PC-3 (cell line): ENCODE measurements around the gene NOMO2. TPM values are rescaled to one million over a fixed set of nuclear protein-coding genes. Genes with fewer than 3 reads are reported as not detected.
"Not testable (repeated sequence)": the region's sequence is repeated elsewhere in the genome, so short reads cannot be mapped to it uniquely, and the experiment has no call there.

Experiments used
- ATAC-seq: fragments of 200-7000 bp; cut with Tn5 transposase; 2 replicates; pipeline ENCODE4 v1.9.1; 2020; ENCODE audit warnings: mild to moderate bottlenecking, moderate library complexity
- Bru-seq: library from RNA; stranded (reverse); fragments of 400-500 nt; gene quantifications from one replicate; lab custom pipeline; 2021; lab: Mats Ljungman, UMichigan
- BruChase-seq, 2 experiments: library from RNA; stranded (reverse); fragments of 400-500 nt; gene quantifications; one replicate each; lab custom pipeline; 2021; lab: Mats Ljungman, UMichigan
- BruUV-seq: library from RNA; stranded (reverse); fragments of 400-500 nt; replicated peaks from 2 replicates; lab custom pipeline; 2021; lab: Mats Ljungman, UMichigan
- CTCF ChIA-PET: fragments of 300-600 bp; sonication (Branson Sonifier 250); formaldehyde crosslinking; loops from one replicate; lab custom pipeline; 2022; ENCODE audit warnings: antibody characterized with exemption; lab: Charles Lee
- POLR2A ChIA-PET: fragments of 300-600 bp; sonication (Branson Sonifier 250); formaldehyde crosslinking; loops from one replicate; lab custom pipeline; 2022; ENCODE audit warnings: antibody characterized with exemption; ENCODE audit not compliant: unreplicated experiment; lab: Charles Lee
- DNase-seq: peaks from one replicate; pipeline ENCODE4 v3.0.0-alpha.2; 2015
- H2AFZ ChIP-seq: fragments of 300-600 bp; sonication (generic); 2 replicates; pipeline ENCODE4 v1.6.0; 2016; ENCODE audit warnings: antibody characterized with exemption, low read length
- H3F3A ChIP-seq: fragments of 300-600 bp; sonication (generic); one replicate; pipeline ENCODE4 v1.6.0; 2017; ENCODE audit warnings: antibody characterized with exemption, low read length, control low read depth, mild to moderate bottlenecking; ENCODE audit not compliant: unreplicated experiment
- H3K27ac ChIP-seq: fragments of 300-600 bp; sonication (generic); 2 replicates; pipeline ENCODE4 v1.5.1; 2016; ENCODE audit warnings: mild to moderate bottlenecking, low read length
- H3K27me3 ChIP-seq: fragments of 300-600 bp; sonication (generic); 2 replicates; pipeline ENCODE4 v1.6.1; 2016; ENCODE audit warnings: low read length, mixed read lengths
- H3K36me3 ChIP-seq: fragments of 300-600 bp; sonication (generic); 2 replicates; pipeline ENCODE4 v1.6.1; 2016; ENCODE audit warnings: low read depth, mixed run types, low read length, mixed read lengths
- H3K4me1 ChIP-seq: fragments of 300-600 bp; sonication (generic); 2 replicates; pipeline ENCODE4 v1.5.1; 2016; ENCODE audit warnings: low read length; ENCODE audit not compliant: insufficient read depth
- H3K4me2 ChIP-seq: fragments of 300-600 bp; sonication (generic); 2 replicates; pipeline ENCODE4 v1.6.0; 2016; ENCODE audit warnings: low read length
- H3K4me3 ChIP-seq: fragments of 300-600 bp; sonication (generic); 2 replicates; pipeline ENCODE4 v1.5.1; 2016; ENCODE audit warnings: mild to moderate bottlenecking, low read length, mixed read lengths
- H3K79me2 ChIP-seq: fragments of 300-600 bp; sonication (generic); 2 replicates; pipeline ENCODE4 v1.6.1; 2017; ENCODE audit warnings: low read length, mixed read lengths
- H3K9ac ChIP-seq: fragments of 300-600 bp; sonication (generic); 2 replicates; pipeline ENCODE4 v1.6.0; 2016; ENCODE audit warnings: mild to moderate bottlenecking, low read length
- H3K9me2 ChIP-seq: fragments of 300-600 bp; sonication (generic); replicated peaks from 2 replicates; pipeline ENCODE4 v1.6.1; 2016; ENCODE audit warnings: mixed run types, low read length, mixed read lengths
- H3K9me3 ChIP-seq: fragments of 300-600 bp; sonication (generic); 2 replicates; pipeline ENCODE4 v1.6.1; 2016; ENCODE audit warnings: low read length, mixed read lengths
- H4K20me1 ChIP-seq: fragments of 300-600 bp; sonication (generic); 2 replicates; pipeline ENCODE4 v1.6.1; 2016; ENCODE audit warnings: low read length, mixed read lengths
- intact Hi-C: fragments of 100-400 bp; cut with micrococcal nuclease; formaldehyde crosslinking; loops from 2 replicates; pipeline ENCODE4 v1.9.0; 2023
- long read RNA-seq: library from polyadenylated mRNA; unstranded; transcript quantifications from one replicate; pipeline ENCODE4 v2.0.0, GENCODE V29; 2021; ENCODE audit not compliant: unreplicated experiment
- total RNA-seq: library from RNA; depleted of rRNA; stranded (reverse); fragments of >200 nt; gene quantifications from 2 replicates; pipeline ENCODE4 v1.2.3, GENCODE V29; 2014; rRNA removed

NOMO2 gene, protein sequence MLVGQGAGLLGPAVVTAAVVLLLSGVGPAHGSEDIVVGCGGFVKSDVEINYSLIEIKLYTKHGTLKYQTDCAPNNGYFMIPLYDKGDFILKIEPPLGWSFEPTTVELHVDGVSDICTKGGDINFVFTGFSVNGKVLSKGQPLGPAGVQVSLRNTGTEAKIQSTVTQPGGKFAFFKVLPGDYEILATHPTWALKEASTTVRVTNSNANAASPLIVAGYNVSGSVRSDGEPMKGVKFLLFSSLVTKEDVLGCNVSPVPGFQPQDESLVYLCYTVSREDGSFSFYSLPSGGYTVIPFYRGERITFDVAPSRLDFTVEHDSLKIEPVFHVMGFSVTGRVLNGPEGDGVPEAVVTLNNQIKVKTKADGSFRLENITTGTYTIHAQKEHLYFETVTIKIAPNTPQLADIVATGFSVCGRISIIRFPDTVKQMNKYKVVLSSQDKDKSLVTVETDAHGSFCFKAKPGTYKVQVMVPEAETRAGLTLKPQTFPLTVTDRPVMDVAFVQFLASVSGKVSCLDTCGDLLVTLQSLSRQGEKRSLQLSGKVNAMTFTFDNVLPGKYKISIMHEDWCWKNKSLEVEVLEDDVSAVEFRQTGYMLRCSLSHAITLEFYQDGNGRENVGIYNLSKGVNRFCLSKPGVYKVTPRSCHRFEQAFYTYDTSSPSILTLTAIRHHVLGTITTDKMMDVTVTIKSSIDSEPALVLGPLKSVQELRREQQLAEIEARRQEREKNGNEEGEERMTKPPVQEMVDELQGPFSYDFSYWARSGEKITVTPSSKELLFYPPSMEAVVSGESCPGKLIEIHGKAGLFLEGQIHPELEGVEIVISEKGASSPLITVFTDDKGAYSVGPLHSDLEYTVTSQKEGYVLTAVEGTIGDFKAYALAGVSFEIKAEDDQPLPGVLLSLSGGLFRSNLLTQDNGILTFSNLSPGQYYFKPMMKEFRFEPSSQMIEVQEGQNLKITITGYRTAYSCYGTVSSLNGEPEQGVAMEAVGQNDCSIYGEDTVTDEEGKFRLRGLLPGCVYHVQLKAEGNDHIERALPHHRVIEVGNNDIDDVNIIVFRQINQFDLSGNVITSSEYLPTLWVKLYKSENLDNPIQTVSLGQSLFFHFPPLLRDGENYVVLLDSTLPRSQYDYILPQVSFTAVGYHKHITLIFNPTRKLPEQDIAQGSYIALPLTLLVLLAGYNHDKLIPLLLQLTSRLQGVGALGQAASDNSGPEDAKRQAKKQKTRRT
- total RNA-seq (121 and 136 TPM in 2 replicates), Bru-seq, nascent RNA (percentile 48 among the genes with signal in this experiment), BruChase-seq, experiment 1, labeled RNA remaining after a 6-hour chase (percentile 50 among the genes with signal in this experiment), BruChase-seq, experiment 2, labeled RNA remaining after a 2-hour chase (percentile 47 among the genes with signal in this experiment)
- long read RNA-seq, full-length matches to known transcripts = 294 of 364 reads
- long read RNA-seq, partial matches to known transcripts = 56 of 364 reads
- long read RNA-seq, other reads (novel, unspliced or antisense) = 14 of 364 reads

DNA sequence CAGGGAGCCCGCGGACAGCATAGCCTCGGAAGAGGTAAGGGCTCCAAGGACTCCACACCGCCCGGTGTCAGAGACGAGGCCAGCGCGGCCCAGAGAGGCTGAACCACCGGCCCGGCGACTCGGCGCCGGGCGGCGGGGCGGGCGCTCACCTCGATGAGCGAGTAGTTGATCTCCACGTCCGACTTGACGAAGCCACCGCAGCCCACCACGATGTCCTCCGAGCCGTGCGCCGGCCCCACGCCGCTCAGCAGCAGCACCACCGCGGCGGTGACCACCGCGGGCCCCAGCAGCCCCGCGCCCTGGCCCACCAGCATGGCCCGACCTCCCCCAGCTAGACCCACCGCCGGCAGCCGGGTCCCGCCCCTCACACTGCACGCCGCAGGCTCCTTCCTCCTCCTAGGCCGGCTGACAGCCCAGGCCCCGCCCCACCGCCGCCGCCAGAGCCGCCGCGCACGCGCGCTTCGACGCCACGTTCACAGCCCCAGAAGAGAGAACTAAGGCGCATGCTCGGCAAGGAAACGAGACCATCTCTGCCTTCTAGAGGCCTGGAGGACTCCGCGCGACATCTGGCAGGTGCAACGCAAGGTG is at the start of gene NOMO2:
Gene NOMO2 (minus strand): TSS at position 371 of the 588 bp plus-strand sequence. CDS start 57 bp downstream, at position 314.
- H3K79me2 ChIP-seq, H3K9me2 ChIP-seq, DNase-seq, intact Hi-C loops, H3K27me3 ChIP-seq, H3K27ac ChIP-seq, H3K4me1 ChIP-seq, POLR2A ChIA-PET, H3K9me3 ChIP-seq, H2AFZ ChIP-seq, BruUV-seq, H3K9ac ChIP-seq, H3K36me3 ChIP-seq, CTCF ChIA-PET, H3F3A ChIP-seq, H4K20me1 ChIP-seq: not testable (repeated sequence)
- ATAC-seq = peak; percentile 94
- Histone ChIP-seq H3K4me3 (peak within 1 kb of the TSS; percentile 46; the same call in 1 of the 2 replicates), H3K4me2 (peak within 1 kb of the TSS; percentile 31; the same call in 1 of the 2 replicates)

DNA sequence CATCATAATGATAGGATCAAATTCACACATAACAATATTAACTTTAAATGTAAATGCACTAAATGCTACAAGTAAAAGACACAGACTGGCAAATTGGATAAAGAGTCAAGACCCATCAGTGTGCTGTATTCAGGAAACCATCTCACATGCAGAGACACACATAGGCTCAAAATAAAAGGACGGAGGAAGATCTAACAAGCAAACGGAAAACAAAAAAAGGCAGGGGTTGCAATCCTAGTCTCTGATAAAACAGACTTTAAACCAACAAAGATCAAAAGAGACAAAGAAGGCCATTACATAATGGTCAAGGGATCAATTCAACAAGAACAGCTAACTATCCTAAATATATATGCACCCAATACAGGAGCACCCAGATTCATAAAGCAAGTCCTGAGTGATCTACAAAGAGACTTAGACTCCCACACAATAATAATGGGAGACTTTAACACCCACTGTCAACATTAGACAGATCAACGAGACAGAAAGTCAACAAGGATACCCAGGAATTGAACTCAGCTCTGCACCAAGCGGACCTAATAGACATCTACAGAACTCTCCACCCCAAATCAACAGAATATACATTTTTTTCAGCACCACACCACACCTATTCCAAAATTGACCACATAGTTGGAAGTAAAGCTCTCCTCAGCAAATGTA is 48.4 kb upstream of the NOMO2 start:
- CTCF ChIA-PET, BruUV-seq, POLR2A ChIA-PET: not testable (repeated sequence)

GRCh38 chr16:18608271-18608670 is 46.4 kb upstream of the NOMO2 start:
- H3K27ac ChIP-seq, DNase-seq, H3K27me3 ChIP-seq, H2AFZ ChIP-seq, H3K4me2 ChIP-seq, H3K9me2 ChIP-seq, H3K4me1 ChIP-seq, H4K20me1 ChIP-seq, BruUV-seq, H3K4me3 ChIP-seq, POLR2A ChIA-PET, H3K9ac ChIP-seq, H3F3A ChIP-seq, ATAC-seq, intact Hi-C loops, H3K36me3 ChIP-seq, H3K9me3 ChIP-seq, CTCF ChIA-PET, H3K79me2 ChIP-seq: not testable (repeated sequence)

More for the DNA sequence above, 48.4 kb upstream of the NOMO2 start:
- H4K20me1 ChIP-seq, H3K36me3 ChIP-seq, H3K4me2 ChIP-seq, H3K9me3 ChIP-seq, H3K4me3 ChIP-seq, H3K79me2 ChIP-seq, ATAC-seq, DNase-seq, H3K9ac ChIP-seq, H3F3A ChIP-seq, H2AFZ ChIP-seq, H3K9me2 ChIP-seq, intact Hi-C loops, H3K27ac ChIP-seq, H3K4me1 ChIP-seq, H3K27me3 ChIP-seq: not testable (repeated sequence)

GRCh38 chr16:18603572-18604246 is 41.8 kb upstream of the NOMO2 start:
- BruUV-seq, H3K9me3 ChIP-seq, H4K20me1 ChIP-seq, H3K4me3 ChIP-seq, H3K27ac ChIP-seq, H3K36me3 ChIP-seq, CTCF ChIA-PET, H2AFZ ChIP-seq, H3K4me1 ChIP-seq, H3F3A ChIP-seq, H3K27me3 ChIP-seq, DNase-seq, H3K79me2 ChIP-seq, POLR2A ChIA-PET, H3K9me2 ChIP-seq, ATAC-seq, intact Hi-C loops, H3K9ac ChIP-seq, H3K4me2 ChIP-seq: not testable (repeated sequence)

GRCh38 chr16:18598582-18598981 is 36.7 kb upstream of the NOMO2 start:
- H3K79me2 ChIP-seq, intact Hi-C loops, H3K4me2 ChIP-seq, H3F3A ChIP-seq, H3K27ac ChIP-seq, H3K27me3 ChIP-seq, POLR2A ChIA-PET, H3K9me3 ChIP-seq, H3K4me1 ChIP-seq, DNase-seq, H3K36me3 ChIP-seq, BruUV-seq, CTCF ChIA-PET, H2AFZ ChIP-seq, H4K20me1 ChIP-seq, H3K9ac ChIP-seq, H3K9me2 ChIP-seq, H3K4me3 ChIP-seq, ATAC-seq: not testable (repeated sequence)
